CD14-positive monocyte (primary cell): ENCODE data around the gene RAD51D. TPM values are rescaled to one million over a fixed set of nuclear protein-coding genes. Genes with fewer than 3 reads are reported as not detected.

Source experiments
- DNase-seq, 3 donors: peaks; one replicate each; pipeline ENCODE4 v3.0.0-alpha.2; 2011 to 2022
- H2AFZ ChIP-seq: 2 replicates; pipeline ENCODE4 v1.6.0; 2012; ENCODE audit warnings: mild to moderate bottlenecking, low read depth, low read length, inconsistent platforms; ENCODE audit not compliant: insufficient read depth, poor library complexity, severe bottlenecking
- H3K27ac ChIP-seq, 2 donors: 1 replicate in 1 of 2; 2 replicates in 1 of 2; pipeline ENCODE4 v1.5.1; 2012 to 2013; ENCODE audit warnings: low read length in 2 of 2, control low read depth in 1 of 2, inconsistent platforms in 1 of 2, low read depth in 1 of 2, mild to moderate bottlenecking in 1 of 2
- H3K27me3 ChIP-seq, 2 donors: one replicate each; pipeline versions ENCODE4 v1.6.0 to v1.6.1; 2011 to 2013; ENCODE audit warnings: low read length in 2 of 2; ENCODE audit not compliant: control insufficient read depth in 2 of 2, insufficient read depth in 2 of 2
- H3K36me3 ChIP-seq, 2 donors: replicated peaks in 1 of 2; 1 replicate in 1 of 2; 2 replicates in 1 of 2; pipeline versions ENCODE4 v1.5.1 to v1.6.1; 2012 to 2013; ENCODE audit warnings: low read length in 2 of 2, control low read depth in 1 of 2, inconsistent platforms in 1 of 2, mild to moderate bottlenecking in 1 of 2; ENCODE audit not compliant: insufficient read depth in 2 of 2, control insufficient read depth in 1 of 2
- H3K4me1 ChIP-seq, 2 donors: 1 replicate in 1 of 2; 2 replicates in 1 of 2; pipeline versions ENCODE4 v1.5.1 to v1.6.1; 2012 to 2013; ENCODE audit warnings: low read length in 2 of 2, control low read depth in 1 of 2, inconsistent platforms in 1 of 2, mild to moderate bottlenecking in 1 of 2, moderate library complexity in 1 of 2; ENCODE audit not compliant: insufficient read depth in 2 of 2, control insufficient read depth in 1 of 2
- H3K4me2 ChIP-seq: replicated peaks from 2 replicates; pipeline ENCODE3; 2012; ENCODE audit warnings: low read length, moderate library complexity, mild to moderate bottlenecking; ENCODE audit not compliant: poor library complexity, severe bottlenecking; ENCODE audit errors: extremely low read depth
- H3K4me3 ChIP-seq, 3 experiments: fragments of 200-600 bp in 1 of 3; sonication (generic) in 1 of 3; replicated peaks in 1 of 3; 1 replicate in 2 of 3; 2 replicates in 1 of 3; pipeline ENCODE4 v1.5.1; 2011 to 2013; ENCODE audit warnings: low read length in 3 of 3, mild to moderate bottlenecking in 3 of 3, control low read depth in 2 of 3, low read depth in 2 of 3, inconsistent platforms in 1 of 3, moderate library complexity in 1 of 3
- H3K79me2 ChIP-seq: 2 replicates; pipeline ENCODE4 v1.6.0; 2012; ENCODE audit warnings: mild to moderate bottlenecking, control low read depth, inconsistent platforms, low read length, moderate library complexity; ENCODE audit not compliant: insufficient read depth
- H3K9ac ChIP-seq: 2 replicates; pipeline ENCODE4 v1.6.0; 2017; ENCODE audit warnings: low read length, mild to moderate bottlenecking; ENCODE audit not compliant: insufficient read depth, poor library complexity, severe bottlenecking
- H3K9me3 ChIP-seq, 2 donors: replicated peaks in 1 of 2; 1 replicate in 1 of 2; 2 replicates in 1 of 2; pipeline versions ENCODE4 v1.5.1 to v1.6.1; 2012 to 2013; ENCODE audit warnings: low read length in 2 of 2, control low read depth in 1 of 2; ENCODE audit not compliant: control insufficient read depth in 1 of 2, insufficient read depth in 1 of 2
- H4K20me1 ChIP-seq: 2 replicates; pipeline ENCODE4 v1.6.0; 2012; ENCODE audit warnings: mild to moderate bottlenecking, low read length, control low read depth, moderate library complexity; ENCODE audit not compliant: insufficient read depth
- H3K27ac Mint-ChIP-seq, 7 donors: one replicate each; pipeline ENCODE4 v1.8.0; 2020; ENCODE audit warnings: mild to moderate bottlenecking in 7 of 7, mixed read lengths in 7 of 7, moderate library complexity in 6 of 7, inconsistent platforms in 2 of 7
- H3K27me3 Mint-ChIP-seq, 3 donors: one replicate each; pipeline ENCODE4 v1.8.0; 2021 to 2022; ENCODE audit warnings: low read depth in 3 of 3, mild to moderate bottlenecking in 3 of 3, mixed read lengths in 3 of 3, moderate library complexity in 3 of 3, inconsistent platforms in 1 of 3
- H3K36me3 Mint-ChIP-seq, 2 donors: one replicate each; pipeline ENCODE4 v1.8.0; 2020; ENCODE audit warnings: mixed read lengths in 2 of 2, inconsistent platforms in 1 of 2, mild to moderate bottlenecking in 1 of 2
- H3K4me1 Mint-ChIP-seq: one replicate; pipeline ENCODE4 v1.8.0; 2020; ENCODE audit warnings: mild to moderate bottlenecking, mixed read lengths
- H3K4me3 Mint-ChIP-seq, 2 donors: one replicate each; pipeline ENCODE4 v1.8.0; 2020; ENCODE audit warnings: mild to moderate bottlenecking in 2 of 2, mixed read lengths in 2 of 2, moderate library complexity in 1 of 2
- H3K9me3 Mint-ChIP-seq, 7 donors: one replicate each; pipeline ENCODE4 v1.8.0; 2020 to 2022; ENCODE audit warnings: mixed read lengths in 7 of 7, mild to moderate bottlenecking in 6 of 7, moderate library complexity in 6 of 7, inconsistent platforms in 2 of 7
- WGBS: methylation state at CpG from one replicate; pipeline ENCODE4 v1.1.5; 2013; ENCODE audit warnings: missing lambda C conversion rate; ENCODE audit not compliant: insufficient coverage; 5-methylcytosine and 5-hydroxymethylcytosine counted together
- intact Hi-C, 2 donors: fragments of 100-400 bp; cut with micrococcal nuclease; formaldehyde crosslinking; loops; one replicate each; pipeline versions ENCODE4 v1.15.0 to v1.15.1; 2023
- polyA plus RNA-seq, 3 donors: library from polyadenylated mRNA; depleted of rRNA in 1 of 3; unstranded in 2 of 3; stranded (reverse) in 1 of 3; fragments of 300-500 nt in 2 of 3; fragments of >200 nt in 1 of 3; fragmentation: Illumina TruSeq in 2 of 3; gene quantifications; 1 replicate in 2 of 3; 2 replicates in 1 of 3; pipeline ENCODE4 v1.2.3, GENCODE V29; 2012 to 2021
- TF ChIP-seq, protein P1 (sequence below): fragments of 200-600 bp; IDR thresholded peaks from one replicate; pipeline ENCODE4 v1.8.0; 2022; ENCODE audit warnings: antibody characterized with exemption, mild to moderate bottlenecking

Gene RAD51D
- polyA plus RNA-seq, 3 donors, result 4.4 to 6.9 (median 5.8) TPM

DNA sequence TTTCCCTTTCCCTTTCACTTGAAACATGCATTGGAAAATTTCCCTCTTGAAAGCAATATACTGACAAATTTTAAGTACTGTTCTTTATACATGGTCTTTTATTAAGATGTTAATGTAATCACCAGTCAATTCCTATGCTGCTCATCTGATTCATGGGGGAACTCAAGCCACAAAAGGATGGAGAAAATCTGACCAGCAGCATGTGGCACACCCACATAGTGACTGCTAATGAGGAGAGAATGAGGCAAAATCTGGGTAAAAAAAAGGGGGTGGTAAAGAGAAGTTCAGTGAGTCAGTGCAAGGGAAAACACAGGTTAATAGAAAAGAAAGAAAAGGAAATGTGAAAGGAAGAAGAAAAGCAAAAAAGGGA is 67.4 kb downstream of the RAD51D start:
- H3K9me3 Mint-ChIP-seq, result peaks cover 0 to 3% (median 0%) of the 10 kb centered on the region in 7 donors
- peaks cover 0 to 4% (median 0%) of the 10 kb centered on the region in 3 donors for H3K27me3 Mint-ChIP-seq
- peak in 2 of 3 donors; percentile 43 to 62 for DNase-seq
- Histone ChIP-seq H3K79me2 (peaks cover 74% of the 10 kb centered on the region), H4K20me1 (no peaks in the 10 kb centered on the region), H3K4me1 (peaks cover 36% of the 10 kb centered on the region in 2 donors), H3K4me3 (peak overlapping the region in 1 of 3 experiments; percentile 63), H3K27me3 (no peaks in the 10 kb centered on the region), H3K27ac (peak overlapping the region in 1 of 2 donors; percentile 91), H3K9ac (no peak overlapping the region), H3K36me3 (no peaks in the 10 kb centered on the region), H3K4me2 (peak overlapping the region; percentile 72), H3K9me3 (no peaks in the 10 kb centered on the region), H2AFZ (peak overlapping the region; percentile 54)
- peaks cover 52% of the 10 kb centered on the region for H3K4me1 Mint-ChIP-seq
- intact Hi-C loops, result loop anchor here in 1 of 2 donors (5.0 kb wide), 1 partner anchor 35 kb away; no protein-coding TSS in a partner anchor
- TF ChIP-seq, protein P1, sequence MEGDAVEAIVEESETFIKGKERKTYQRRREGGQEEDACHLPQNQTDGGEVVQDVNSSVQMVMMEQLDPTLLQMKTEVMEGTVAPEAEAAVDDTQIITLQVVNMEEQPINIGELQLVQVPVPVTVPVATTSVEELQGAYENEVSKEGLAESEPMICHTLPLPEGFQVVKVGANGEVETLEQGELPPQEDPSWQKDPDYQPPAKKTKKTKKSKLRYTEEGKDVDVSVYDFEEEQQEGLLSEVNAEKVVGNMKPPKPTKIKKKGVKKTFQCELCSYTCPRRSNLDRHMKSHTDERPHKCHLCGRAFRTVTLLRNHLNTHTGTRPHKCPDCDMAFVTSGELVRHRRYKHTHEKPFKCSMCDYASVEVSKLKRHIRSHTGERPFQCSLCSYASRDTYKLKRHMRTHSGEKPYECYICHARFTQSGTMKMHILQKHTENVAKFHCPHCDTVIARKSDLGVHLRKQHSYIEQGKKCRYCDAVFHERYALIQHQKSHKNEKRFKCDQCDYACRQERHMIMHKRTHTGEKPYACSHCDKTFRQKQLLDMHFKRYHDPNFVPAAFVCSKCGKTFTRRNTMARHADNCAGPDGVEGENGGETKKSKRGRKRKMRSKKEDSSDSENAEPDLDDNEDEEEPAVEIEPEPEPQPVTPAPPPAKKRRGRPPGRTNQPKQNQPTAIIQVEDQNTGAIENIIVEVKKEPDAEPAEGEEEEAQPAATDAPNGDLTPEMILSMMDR, result no peak
- H3K27ac Mint-ChIP-seq, result peak overlapping the region; percentile 82 to 98 (median 94)
- H3K4me3 Mint-ChIP-seq, result peak overlapping the region in 1 of 2 donors; percentile 32
- H3K36me3 Mint-ChIP-seq, result peaks cover 19 to 28% of the 10 kb centered on the region in 2 donors

DNA sequence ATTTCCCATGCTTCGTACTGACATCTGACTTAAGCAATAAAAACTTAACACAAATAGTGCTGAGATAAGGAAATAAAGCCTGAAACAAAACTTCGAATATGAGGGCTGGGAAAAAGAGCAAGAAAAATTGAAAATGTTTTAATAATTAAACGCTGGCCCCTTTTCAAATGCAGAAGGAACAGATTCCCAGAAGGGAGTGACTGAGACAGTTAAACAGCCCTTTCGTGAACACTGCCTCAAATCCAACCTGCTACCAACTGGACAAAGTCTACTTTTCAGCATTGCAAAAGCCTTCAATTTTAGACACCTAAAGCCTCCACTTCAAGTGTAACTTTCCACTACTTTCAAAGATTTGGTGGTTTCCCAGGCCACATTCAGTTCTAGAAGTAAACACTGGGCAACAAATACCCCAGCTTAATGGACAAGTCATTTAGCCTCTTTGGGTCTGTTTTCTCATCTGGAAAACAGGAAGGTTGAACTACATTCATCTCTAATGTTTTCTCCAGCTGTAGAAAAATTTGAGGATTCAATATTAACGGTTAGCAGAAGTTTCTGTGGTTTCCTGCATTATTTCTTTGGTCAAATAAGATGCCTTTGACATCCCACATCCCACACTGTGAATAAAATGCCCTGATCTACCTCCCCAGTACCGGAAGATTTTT is 68.0 kb downstream of the RAD51D start:
- DNase-seq, result peak in 2 of 3 donors; percentile 45 to 48
- Histone ChIP-seq H3K36me3 (no peaks in the 10 kb centered on the region), H3K4me1 (peaks cover 39 to 40% of the 10 kb centered on the region in 2 donors), H3K4me3 (peak overlapping the region; percentile 34 to 66 (median 63)), H3K4me2 (peak overlapping the region; percentile 72), H3K27ac (peak overlapping the region; percentile 80 to 91), H4K20me1 (no peaks in the 10 kb centered on the region), H3K9ac (peak overlapping the region; percentile 58), H2AFZ (peak overlapping the region; percentile 54), H3K79me2 (peaks cover 75% of the 10 kb centered on the region), H3K9me3 (no peaks in the 10 kb centered on the region), H3K27me3 (no peaks in the 10 kb centered on the region)
- TF ChIP-seq, protein P1, result no peak
- intact Hi-C loops, result loop anchor here in 1 of 2 donors (5.0 kb wide), 1 partner anchor 36 kb away; no protein-coding TSS in a partner anchor
- Mint-ChIP-seq H3K27ac (peak overlapping the region; percentile 90 to 98 (median 94)), H3K9me3 (peaks cover 0 to 3% (median 0%) of the 10 kb centered on the region in 7 donors), H3K27me3 (peaks cover 0 to 2% (median 0%) of the 10 kb centered on the region in 3 donors), H3K4me1 (peaks cover 55% of the 10 kb centered on the region), H3K4me3 (peak overlapping the region; percentile 55 to 90), H3K36me3 (peaks cover 16 to 27% of the 10 kb centered on the region in 2 donors)
- 0% methylated on average over 1 of the region's 6 CpGs for WGBS
